ENCODE data around the gene NOC4L.
A peak's percentile ranks its signal among the peaks of the same experiment; 100 is the strongest.
"Not testable (repeated sequence)": the region's sequence is repeated elsewhere in the genome, so short reads cannot be mapped to it uniquely, and the experiment has no call there.

Gene NOC4L

GRCh38 chr12:132144115-132144809 is at the start of gene NOC4L, which contains the start of gene DDX51:
TSS of gene NOC4L (plus strand) at chr12:132144457. CDS start at chr12:132144489, 32 bp downstream.
TSS of gene DDX51 (minus strand) at chr12:132144319. CDS start at chr12:132144296, 23 bp downstream.
- FAIRE-seq = peak; percentile 99
- peak; percentile 96 for DNase-seq (ENCODE audit: insufficient read length, low spot score)

DNA sequence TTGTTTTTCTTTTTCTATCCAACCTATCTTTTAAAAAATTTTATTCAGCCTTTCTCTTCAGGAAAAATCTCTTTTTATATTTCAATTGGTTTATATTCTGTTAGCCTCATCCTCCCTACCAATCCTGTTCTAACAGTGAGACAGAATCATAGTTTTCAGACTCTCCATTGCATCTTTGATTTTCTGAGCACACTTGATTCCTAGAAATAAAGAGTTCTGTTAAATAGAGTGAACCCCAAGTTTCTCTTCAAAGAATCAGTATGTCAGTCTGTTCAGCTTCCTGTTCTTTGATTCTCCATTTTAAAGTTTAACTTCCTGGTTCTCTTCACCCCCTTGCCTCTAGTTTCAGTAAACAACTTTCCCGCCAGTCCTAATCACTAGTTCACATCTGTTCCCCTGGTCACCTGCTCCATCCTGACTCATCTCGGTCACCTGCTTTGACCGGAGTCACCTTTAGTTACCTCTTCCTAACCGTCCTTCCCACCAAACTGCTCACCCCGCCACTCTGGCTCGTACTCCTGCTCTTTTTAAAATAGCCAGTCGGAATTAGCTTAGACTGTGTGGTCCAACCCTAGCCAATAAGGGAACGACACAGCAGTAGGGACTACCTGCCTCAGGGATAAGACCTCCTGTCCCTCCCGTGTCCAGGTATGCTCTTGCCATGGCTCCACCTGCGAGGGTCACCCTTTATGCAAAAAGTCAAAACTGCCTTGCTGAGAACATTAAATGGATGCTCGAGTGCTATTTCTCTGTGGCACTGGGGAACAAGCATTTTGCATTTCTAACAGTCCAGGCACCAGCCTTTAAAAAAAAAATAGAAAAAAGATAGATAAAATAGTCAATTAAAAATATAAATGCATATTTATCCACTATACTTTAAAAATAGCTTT is 48.5 kb upstream of the NOC4L start:
- DNase-seq (ENCODE audit: insufficient read length, low spot score) (no peak), FAIRE-seq (no peak)

DNA sequence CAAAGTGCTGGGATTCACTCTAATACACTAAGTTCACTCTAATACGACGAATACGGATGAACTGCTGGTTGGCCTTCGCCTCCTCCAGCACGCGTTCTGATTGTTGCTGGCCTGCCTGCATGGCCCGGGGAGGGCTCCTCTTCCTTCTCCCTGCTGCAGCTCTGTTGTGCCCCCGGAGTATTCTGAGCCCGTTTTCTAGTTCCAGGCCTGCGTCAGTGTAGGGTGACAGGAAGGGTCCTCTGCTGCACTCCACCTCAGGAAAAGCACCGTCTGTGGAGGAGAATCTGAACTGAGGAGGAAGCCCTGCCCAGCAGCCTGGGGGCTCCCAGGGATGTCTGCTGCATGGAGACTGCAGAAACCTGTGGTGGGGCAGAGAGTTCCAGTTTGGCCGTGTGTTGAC is 44.5 kb upstream of the NOC4L start:
- FAIRE-seq (no peak), DNase-seq (ENCODE audit: insufficient read length, low spot score) (no peak)

DNA sequence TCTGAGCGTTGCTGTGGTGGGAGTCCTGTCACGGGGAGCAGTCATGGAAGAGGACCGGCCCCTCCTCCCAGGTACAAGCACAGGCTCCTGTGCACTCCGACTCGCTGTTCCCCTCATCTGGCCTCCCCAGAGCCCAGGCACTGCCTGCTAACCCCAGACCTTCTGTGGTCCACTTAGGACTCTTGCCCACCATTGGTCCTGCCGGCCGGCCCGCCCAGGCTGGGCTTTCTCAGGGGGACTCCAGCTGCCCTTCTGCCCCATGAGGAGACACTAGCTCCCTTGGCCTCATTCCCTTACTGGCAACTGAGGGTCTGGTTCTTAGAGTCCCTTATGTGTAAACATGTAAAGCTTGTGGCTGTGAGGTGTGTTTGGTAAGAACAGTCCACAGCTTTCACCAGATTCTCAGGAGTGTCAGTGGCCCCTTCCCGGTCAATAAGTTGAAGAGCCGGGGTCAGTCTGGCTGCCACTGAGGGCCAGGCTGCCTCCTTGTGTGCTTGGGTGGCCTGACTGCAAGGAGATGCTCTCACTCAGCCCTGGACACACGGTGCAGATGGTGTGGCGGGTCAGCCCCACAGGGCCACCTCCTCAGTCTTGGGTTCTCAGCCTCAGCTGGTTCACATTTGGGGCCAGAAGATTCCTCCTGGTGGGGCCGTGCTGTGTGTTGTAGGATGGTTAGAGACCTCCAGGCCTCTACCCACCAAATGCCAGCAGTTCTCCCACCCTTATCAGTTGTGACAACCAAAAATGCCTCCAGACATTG is 43.8 kb upstream of the NOC4L start:
- DNase-seq (ENCODE audit: insufficient read length, low spot score) (no peak), FAIRE-seq (no peak)

DNA sequence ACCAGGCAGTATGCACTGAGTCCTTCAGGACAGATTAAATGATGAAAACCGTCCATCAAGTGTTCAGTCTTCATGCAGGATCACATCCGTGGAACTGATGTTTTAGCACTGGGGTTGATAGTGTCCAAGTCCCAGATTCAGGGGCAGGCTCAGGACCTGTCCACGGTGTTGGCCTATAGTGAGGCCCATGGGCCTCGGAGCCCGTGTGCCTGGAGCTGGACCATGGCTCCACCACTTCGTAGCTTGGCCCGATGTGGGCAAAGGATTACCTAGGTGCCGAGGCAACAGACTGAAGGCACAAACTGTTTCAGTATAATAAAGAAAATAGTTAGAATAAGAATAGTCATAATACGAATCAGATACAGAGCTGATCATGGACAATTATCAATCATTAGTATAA is 42.0 kb upstream of the NOC4L start:
- no peak for DNase-seq (ENCODE audit: insufficient read length, low spot score)
- no peak for FAIRE-seq

DNA sequence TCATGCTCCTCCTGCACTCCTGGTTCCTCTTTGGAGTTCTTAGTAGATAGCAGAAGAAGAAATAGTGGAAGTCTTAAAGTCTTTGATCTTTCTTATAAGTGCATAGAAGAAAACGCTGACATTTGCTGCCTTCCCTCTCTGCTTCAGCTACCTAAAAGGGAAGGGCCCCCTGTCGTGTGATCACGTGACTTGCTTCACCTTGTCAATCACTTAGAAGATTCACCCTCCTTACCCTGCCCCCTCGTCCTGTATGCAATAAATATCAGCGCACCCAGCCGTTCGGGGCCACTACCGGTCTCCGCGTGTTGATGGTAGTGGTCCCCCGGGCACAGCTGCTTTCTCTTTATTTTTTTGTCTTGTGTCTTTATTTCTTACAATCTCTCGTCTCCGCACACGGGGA is 41.2 kb upstream of the NOC4L start:
- not testable (repeated sequence) for FAIRE-seq; DNase-seq (ENCODE audit: insufficient read length, low spot score)

DNA sequence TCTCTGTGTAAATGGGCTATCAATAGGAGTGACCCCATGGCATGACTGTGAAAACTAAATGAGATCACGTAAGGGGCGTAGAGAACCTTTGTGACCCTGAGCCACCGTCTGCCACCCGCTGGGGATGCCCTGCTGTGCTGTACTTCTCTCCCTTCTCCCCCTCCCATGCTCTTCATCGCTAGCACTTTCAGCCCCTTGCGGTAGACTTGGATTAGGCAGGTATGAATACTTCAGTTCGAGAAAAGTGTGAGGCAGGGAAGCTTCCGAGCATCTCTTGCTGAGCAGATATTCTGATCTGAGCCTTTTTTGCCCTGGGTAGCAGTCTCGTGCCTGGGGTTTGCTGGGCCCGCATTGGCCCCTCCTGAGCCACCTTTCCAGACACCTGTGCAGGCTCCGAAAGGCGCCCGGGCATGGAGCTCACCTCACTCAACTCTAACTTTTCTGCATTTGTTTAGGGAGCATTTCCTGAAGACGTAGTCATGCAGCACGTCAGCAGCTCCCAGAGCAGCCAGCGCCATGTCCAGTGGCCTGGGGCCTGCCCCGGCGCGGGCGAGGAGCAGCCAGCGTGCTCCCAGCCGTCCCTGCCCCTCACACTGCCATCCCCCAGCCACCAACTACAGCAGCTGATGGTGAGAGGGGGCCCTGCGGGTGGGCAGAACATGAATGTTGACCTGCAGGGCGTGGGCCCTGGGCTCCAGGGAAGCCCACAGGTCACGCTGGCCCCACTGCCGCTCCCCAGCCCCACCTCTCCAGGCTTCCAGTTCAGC is 40.5 kb upstream of the NOC4L start:
- no peak for DNase-seq (ENCODE audit: insufficient read length, low spot score)
- peak; percentile 55 for FAIRE-seq

- no peak for FAIRE-seq
Measured at GRCh38 chr12:132105467-132105866, 38.8 kb upstream of the NOC4L start.

DNA sequence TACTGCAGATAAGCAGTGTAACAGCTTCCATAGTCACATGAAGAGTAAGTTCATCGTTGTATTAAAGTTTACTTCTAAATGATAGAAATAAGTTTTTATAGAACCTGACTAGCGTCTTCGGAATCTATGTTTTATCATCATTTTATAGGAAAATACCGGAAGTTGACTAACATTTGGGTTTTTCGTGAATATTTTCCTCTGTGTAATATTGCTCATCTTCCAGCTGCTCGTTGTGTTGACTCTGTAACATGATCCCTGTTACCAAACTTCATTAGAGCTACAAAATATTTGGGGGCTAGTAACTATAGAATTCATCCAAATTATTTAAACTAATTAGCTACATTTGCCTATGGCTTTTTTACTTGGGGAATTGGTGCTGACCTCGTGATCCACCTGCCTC is 37.3 kb upstream of the NOC4L start:
- DNase-seq (ENCODE audit: insufficient read length, low spot score) (peak; percentile 32), FAIRE-seq (no peak)

More at GRCh38 chr12:132105467-132105866, 38.8 kb upstream of the NOC4L start:
- DNase-seq (ENCODE audit: insufficient read length, low spot score) = no peak

GRCh38 chr12:132108211-132108832 is 35.9 kb upstream of the NOC4L start:
- FAIRE-seq (no peak), DNase-seq (ENCODE audit: insufficient read length, low spot score) (no peak)

DNA sequence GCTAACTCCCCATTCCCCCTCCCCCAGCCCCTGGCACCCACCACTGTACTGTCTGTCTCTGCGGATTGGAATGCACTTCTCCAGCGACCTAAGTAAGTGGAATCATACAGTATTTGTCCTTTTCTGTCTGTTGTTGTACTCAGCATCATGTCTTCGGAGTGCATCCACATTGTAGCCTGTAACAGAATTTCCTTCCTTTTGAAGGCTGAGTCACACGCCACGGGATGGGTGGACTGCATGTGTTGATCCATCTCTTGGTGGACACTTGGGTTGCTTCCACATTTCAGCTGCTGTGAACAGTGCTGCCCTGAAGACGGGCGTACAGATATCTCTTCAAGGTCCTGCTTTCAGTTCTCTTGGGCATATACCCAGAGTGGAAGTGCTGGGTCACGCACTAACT is 34.5 kb upstream of the NOC4L start:
- FAIRE-seq = no peak
- no peak for DNase-seq (ENCODE audit: insufficient read length, low spot score)

DNA sequence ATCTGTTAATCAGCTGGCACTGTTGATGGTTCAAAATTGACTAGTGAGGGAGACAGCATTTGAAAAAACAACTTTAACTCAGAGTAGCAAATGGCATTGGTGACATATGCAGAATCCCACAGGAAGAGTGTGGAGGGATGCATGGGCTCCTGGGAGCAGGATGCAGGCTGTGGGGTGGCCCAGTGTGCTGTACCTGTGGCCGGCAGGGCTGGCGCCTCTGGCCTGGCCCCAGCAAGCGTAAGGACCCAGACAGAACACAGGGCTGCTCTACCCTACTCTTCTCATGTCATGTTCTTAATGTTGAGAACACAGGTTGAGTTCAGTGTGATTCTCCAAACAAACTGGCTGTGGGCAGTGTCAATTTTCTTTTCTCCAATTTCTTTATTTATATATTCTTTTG is 33.6 kb upstream of the NOC4L start:
- DNase-seq (ENCODE audit: insufficient read length, low spot score) (no peak), FAIRE-seq (no peak)

DNA sequence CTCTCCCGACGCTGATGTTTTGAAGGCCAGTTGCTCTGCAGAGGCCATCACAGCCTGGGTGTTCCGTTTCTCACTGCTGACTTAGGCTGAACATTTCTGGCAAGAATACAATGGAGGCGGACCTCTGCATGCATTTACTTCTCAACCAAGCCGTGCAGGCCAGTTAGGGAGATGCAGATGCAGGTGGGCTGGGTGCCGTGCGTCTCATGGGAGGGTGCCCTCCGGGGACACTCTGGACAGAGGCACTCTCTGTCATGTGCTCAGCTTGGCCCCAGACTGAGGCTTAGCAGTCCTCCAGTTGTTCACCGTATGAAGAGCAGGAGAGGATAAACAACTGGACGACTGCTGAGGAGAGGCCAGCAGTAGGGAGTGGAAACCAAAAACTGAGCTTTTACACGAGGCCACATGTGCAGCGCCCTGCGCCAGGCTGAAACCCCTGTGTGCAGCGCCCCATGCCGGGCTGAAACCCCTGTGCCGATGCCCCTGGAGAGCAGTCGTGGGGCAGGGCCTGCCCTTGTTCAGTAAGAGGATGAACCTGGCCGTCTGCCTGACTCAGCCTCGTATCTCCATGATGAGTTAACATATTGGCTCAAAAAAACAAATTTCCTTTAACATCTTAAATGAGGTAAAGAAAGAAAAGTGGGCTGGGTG is 32.5 kb upstream of the NOC4L start:
- peak; percentile 73 for FAIRE-seq

DNA sequence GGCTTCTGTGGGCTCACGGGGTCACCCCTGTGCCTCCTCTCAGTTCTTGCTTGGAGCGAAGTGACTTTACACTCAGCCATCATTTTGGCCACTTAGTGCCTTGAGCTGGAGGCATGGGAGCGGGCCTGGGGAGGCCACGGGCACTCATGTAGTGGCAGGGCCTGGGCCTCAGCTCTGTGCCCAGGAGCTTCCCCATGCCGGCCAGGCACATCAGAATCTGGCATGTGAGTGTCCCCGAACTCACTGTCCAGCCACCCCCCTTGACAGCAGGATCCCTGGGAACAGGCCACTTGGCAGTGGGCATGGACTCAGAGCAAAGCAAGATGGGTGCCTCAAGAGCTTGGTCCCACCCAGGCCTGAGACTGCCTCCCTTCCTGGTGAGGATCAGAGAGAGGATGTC is 29.6 kb upstream of the NOC4L start:
- FAIRE-seq (no peak), DNase-seq (ENCODE audit: insufficient read length, low spot score) (no peak)

More for the DNA sequence above, 32.5 kb upstream of the NOC4L start:
- no peak for DNase-seq (ENCODE audit: insufficient read length, low spot score)

DNA sequence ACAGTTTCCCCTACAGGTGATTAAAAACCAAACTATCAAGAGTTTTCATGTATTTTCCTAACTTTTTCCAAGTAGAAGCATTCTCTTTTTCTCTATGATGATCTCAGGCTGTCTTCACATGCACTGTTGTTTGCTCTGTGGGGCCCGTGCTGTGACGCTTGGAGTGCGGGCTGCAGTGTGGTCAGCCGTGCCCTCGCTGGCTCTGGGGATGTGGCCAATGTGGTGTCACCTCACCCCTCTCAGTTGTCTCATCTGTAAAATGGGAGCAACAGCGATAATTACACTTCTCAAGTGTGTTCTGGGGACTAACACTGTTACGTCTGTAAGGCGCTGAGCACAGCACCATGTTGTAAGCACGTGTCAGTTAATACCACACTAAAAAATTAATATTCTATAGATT is 28.8 kb upstream of the NOC4L start:
- no peak for DNase-seq (ENCODE audit: insufficient read length, low spot score)
- FAIRE-seq = no peak

DNA sequence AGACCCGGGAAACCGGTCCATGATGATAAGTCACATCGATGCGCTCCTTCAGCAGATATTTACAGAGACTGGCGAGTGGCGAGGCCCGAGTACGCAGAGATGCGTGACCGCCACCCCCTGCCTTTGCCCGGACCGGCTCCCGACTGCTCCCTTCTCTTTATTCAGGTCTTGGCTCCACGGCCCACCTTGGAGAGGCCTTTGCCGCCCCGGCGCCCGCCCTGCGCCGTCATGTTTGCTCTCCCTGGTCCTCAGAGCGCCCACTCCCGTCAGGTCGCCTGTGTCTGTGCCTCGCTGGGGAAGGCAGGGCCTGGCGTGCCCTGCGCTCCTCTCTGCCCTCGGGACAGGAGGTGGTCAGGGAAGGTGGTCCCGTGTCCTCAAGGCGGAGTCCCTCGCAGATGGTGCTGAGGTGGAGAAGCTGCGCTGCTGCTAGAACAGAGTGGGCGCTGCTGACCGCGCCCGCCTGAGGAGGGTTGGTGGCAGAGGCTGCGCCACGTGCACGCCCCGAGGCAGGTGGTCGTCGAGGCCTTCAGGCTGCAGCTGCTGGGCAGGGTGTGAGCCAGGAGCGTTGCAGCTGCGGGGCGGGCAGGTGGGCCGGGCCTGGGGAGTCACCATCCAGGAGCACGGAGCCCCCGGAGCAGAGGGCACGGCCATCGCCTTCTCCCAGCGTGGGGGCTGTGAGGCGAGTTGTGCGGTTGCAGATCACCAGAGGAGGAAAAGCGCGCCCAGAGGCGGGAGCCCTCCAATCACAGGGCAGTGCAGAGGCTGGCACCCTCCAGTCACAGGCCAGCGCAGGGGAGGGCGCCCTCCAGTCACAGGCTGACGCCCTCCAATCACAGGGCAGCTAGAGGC is 27.3 kb upstream of the NOC4L start:
- FAIRE-seq (no peak), DNase-seq (ENCODE audit: insufficient read length, low spot score) (no peak)

DNA sequence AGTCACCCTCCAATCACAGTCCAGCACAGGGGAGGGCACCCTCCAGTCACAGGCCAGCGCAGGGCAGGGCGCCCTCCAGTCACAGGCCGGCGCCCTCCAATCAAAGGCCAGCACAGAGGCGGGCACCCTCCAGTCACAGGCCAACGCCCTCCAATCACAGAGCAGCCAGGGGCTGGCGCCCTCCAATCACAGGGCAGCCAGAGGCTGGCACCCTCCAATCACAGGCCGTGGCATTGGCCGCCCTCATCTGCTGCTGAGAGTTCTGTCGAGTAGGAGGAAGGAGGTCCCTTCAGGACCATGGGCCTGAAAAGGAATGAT is 26.7 kb upstream of the NOC4L start:
- no peak for FAIRE-seq

GRCh38 chr12:132118876-132119275 is 25.4 kb upstream of the NOC4L start:
- DNase-seq (ENCODE audit: insufficient read length, low spot score) (no peak), FAIRE-seq (no peak)

More for the DNA sequence above, 26.7 kb upstream of the NOC4L start:
- DNase-seq (ENCODE audit: insufficient read length, low spot score) = no peak

- no peak for DNase-seq (ENCODE audit: insufficient read length, low spot score)
- no peak for FAIRE-seq
Measured at GRCh38 chr12:132121283-132121682, 23.0 kb upstream of the NOC4L start.
